Measurements from ENCODE around the gene SF3A1.

SF3A1 gene

GRCh38 chr22:30386608-30386959 is 29.9 kb upstream of the SF3A1 start:
- no peak for DNase-seq

GRCh38 chr22:30385942-30386341 is 29.2 kb upstream of the SF3A1 start:
- no peak for DNase-seq

- no peak for DNase-seq
These were observed 26.4 kb upstream of the SF3A1 start for GRCh38 chr22:30383061-30383460.

GRCh38 chr22:30382340-30382739 is 25.6 kb upstream of the SF3A1 start:
- no peak for DNase-seq

GRCh38 chr22:30381264-30381663 is 24.6 kb upstream of the SF3A1 start:
- no peak for DNase-seq

- DNase-seq: no peak
These were observed 23.3 kb upstream of the SF3A1 start for GRCh38 chr22:30380011-30380410.

GRCh38 chr22:30375312-30375849 is 18.7 kb upstream of the SF3A1 start:
- no peak for DNase-seq

GRCh38 chr22:30373331-30374325 is 16.9 kb upstream of the SF3A1 start:
- no peak for DNase-seq

GRCh38 chr22:30372915-30373314 is 16.2 kb upstream of the SF3A1 start:
- no peak for DNase-seq

GRCh38 chr22:30371981-30372380 is 15.3 kb upstream of the SF3A1 start:
- DNase-seq: no peak

GRCh38 chr22:30371321-30371720 is 14.6 kb upstream of the SF3A1 start:
- DNase-seq: no peak

GRCh38 chr22:30370641-30371230 is 14.0 kb upstream of the SF3A1 start:
- DNase-seq: no peak

- DNase-seq: no peak
These were observed 11.7 kb upstream of the SF3A1 start for GRCh38 chr22:30368420-30368819.

GRCh38 chr22:30365891-30366290 is 9.2 kb upstream of the SF3A1 start:
- no peak for DNase-seq

- DNase-seq: no peak
These were observed 6.1 kb upstream of the SF3A1 start for GRCh38 chr22:30362651-30363281.

GRCh38 chr22:30361916-30362650 is 5.4 kb upstream of the SF3A1 start:
- no peak for DNase-seq

- DNase-seq: no peak
These were observed 1.8 kb upstream of the SF3A1 start for GRCh38 chr22:30358541-30358940.

GRCh38 chr22:30357650-30358215 is 1.0 kb upstream of the SF3A1 start:
- no peak for DNase-seq

- no peak for DNase-seq
These were observed 509 bp upstream of the SF3A1 start for GRCh38 chr22:30357236-30357570.

- no peak for DNase-seq
These were observed 2.0 kb downstream of the SF3A1 start for GRCh38 chr22:30354644-30355043.

GRCh38 chr22:30351226-30351625 is 5.5 kb downstream of the SF3A1 start:
- DNase-seq: no peak

GRCh38 chr22:30348809-30349208 is 7.9 kb downstream of the SF3A1 start:
- DNase-seq: no peak

- no peak for DNase-seq
These were observed 8.3 kb downstream of the SF3A1 start for GRCh38 chr22:30348404-30348803.
